IMR-90 (cell line): ENCODE measurements around the gene OR51B2. TPM values are rescaled to one million over a fixed set of nuclear protein-coding genes. Genes with fewer than 3 reads are reported as not detected.

ENCODE experiments used
- ATAC-seq: fragments of 200-7000 bp; cut with Tn5 transposase; 2 replicates; pipeline ENCODE4 v1.9.1; 2020; ENCODE audit warnings: low read depth, mild to moderate bottlenecking, moderate library complexity
- BruUV-seq: library from RNA; stranded (reverse); fragments of 400-500 nt; replicated peaks from 2 replicates; lab custom pipeline; 2021; lab: Mats Ljungman, UMichigan
- CTCF ChIA-PET: fragments of 300-600 bp; formaldehyde crosslinking; extraction: SDS; loops from one replicate; lab custom pipeline; 2021; ENCODE audit warnings: antibody characterized with exemption; lab: Yijun Ruan, JAX
- POLR2A ChIA-PET: fragments of 300-600 bp; sonication (Branson Sonifier 250); formaldehyde crosslinking; loops from one replicate; lab custom pipeline; 2022; ENCODE audit warnings: antibody characterized with exemption; ENCODE audit not compliant: unreplicated experiment; lab: Charles Lee
- DNase-seq: peaks from one replicate; pipeline ENCODE4 v3.0.0; 2013
- H2AFZ ChIP-seq: replicated peaks from 2 replicates; pipeline ENCODE3; 2013; ENCODE audit warnings: low read length, mild to moderate bottlenecking; ENCODE audit not compliant: poor library complexity
- H2AK5ac ChIP-seq: 2 replicates; pipeline ENCODE4 v1.6.1; 2013; ENCODE audit warnings: low read depth, low read length, inconsistent platforms
- H2AK9ac ChIP-seq: replicated peaks from 2 replicates; pipeline ENCODE3; 2013; ENCODE audit warnings: mild to moderate bottlenecking, low read depth, low read length, moderate library complexity; ENCODE audit not compliant: poor library complexity
- H2BK120ac ChIP-seq: 2 replicates; pipeline ENCODE4 v1.6.1; 2013; ENCODE audit warnings: low read depth, low read length, inconsistent platforms
- H2BK15ac ChIP-seq: 3 replicates; pipeline ENCODE4 v1.6.1; 2013; ENCODE audit warnings: low read depth, low read length, inconsistent platforms
- H2BK20ac ChIP-seq: 2 replicates; pipeline ENCODE4 v1.6.1; 2013; ENCODE audit warnings: low read depth, mild to moderate bottlenecking, inconsistent platforms, low read length, moderate library complexity
- H2BK5ac ChIP-seq: 2 replicates; pipeline ENCODE4 v1.6.1; 2013; ENCODE audit warnings: mild to moderate bottlenecking, low read depth, low read length, inconsistent platforms; ENCODE audit not compliant: poor library complexity, severe bottlenecking
- H3K14ac ChIP-seq: replicated peaks from 2 replicates; pipeline ENCODE4 v1.6.1; 2013; ENCODE audit warnings: low read depth, low read length, inconsistent platforms
- H3K18ac ChIP-seq: 2 replicates; pipeline ENCODE4 v1.6.1; 2013; ENCODE audit warnings: low read depth, low read length, control low read depth
- H3K23ac ChIP-seq: 2 replicates; pipeline ENCODE4 v1.6.1; 2013; ENCODE audit warnings: low read depth, low read length, inconsistent platforms
- H3K27ac ChIP-seq: 2 replicates; pipeline ENCODE4 v1.5.1; 2013; ENCODE audit warnings: mild to moderate bottlenecking, control low read depth, low read length; ENCODE audit not compliant: insufficient read depth
- H3K27me3 ChIP-seq: 2 replicates; pipeline ENCODE4 v1.6.1; 2013; ENCODE audit warnings: low read length; ENCODE audit not compliant: control insufficient read depth, insufficient read depth
- H3K36me3 ChIP-seq: 2 replicates; pipeline ENCODE4 v1.6.1; 2013; ENCODE audit warnings: low read length, mixed read lengths; ENCODE audit not compliant: control insufficient read depth, insufficient read depth
- H3K4ac ChIP-seq: 2 replicates; pipeline ENCODE4 v1.6.1; 2013; ENCODE audit warnings: low read depth, low read length, inconsistent platforms
- H3K4me1 ChIP-seq: 2 replicates; pipeline ENCODE4 v1.6.1; 2013; ENCODE audit warnings: low read length, mixed read lengths; ENCODE audit not compliant: control insufficient read depth, insufficient read depth
- H3K4me2 ChIP-seq: 2 replicates; pipeline ENCODE4 v1.6.1; 2013; ENCODE audit warnings: low read depth, mild to moderate bottlenecking, control low read depth, low read length, moderate library complexity
- H3K4me3 ChIP-seq: 2 replicates; pipeline ENCODE4 v1.5.1; 2013; ENCODE audit warnings: low read depth, mild to moderate bottlenecking, control low read depth, low read length, moderate library complexity; ENCODE audit not compliant: insufficient read depth
- H3K56ac ChIP-seq: 2 replicates; pipeline ENCODE4 v1.6.1; 2013; ENCODE audit warnings: low read length, inconsistent platforms; ENCODE audit not compliant: insufficient read depth; ENCODE audit errors: extremely low read depth
- H3K79me1 ChIP-seq, 2 experiments: 2 replicates each; pipeline ENCODE4 v1.6.1; 2013; ENCODE audit warnings: low read length in 2 of 2, inconsistent platforms in 1 of 2, low read depth in 1 of 2
- H3K9ac ChIP-seq: 2 replicates; pipeline ENCODE4 v1.6.1; 2013; ENCODE audit warnings: low read depth, low read length, control low read depth
- H3K9me1 ChIP-seq: 2 replicates; pipeline ENCODE4 v1.6.1; 2013; ENCODE audit warnings: low read length, inconsistent platforms; ENCODE audit not compliant: insufficient read depth
- H3K9me3 ChIP-seq: 2 replicates; pipeline ENCODE4 v1.6.1; 2013; ENCODE audit warnings: low read length; ENCODE audit not compliant: control insufficient read depth, insufficient read depth
- H4K20me1 ChIP-seq: 2 replicates; pipeline ENCODE4 v1.6.1; 2013; ENCODE audit warnings: low read length, inconsistent platforms; ENCODE audit not compliant: insufficient read depth
- H4K5ac ChIP-seq: 2 replicates; pipeline ENCODE4 v1.6.1; 2013; ENCODE audit warnings: mild to moderate bottlenecking, low read depth, low read length, control low read depth
- H4K8ac ChIP-seq, 2 experiments: 2 replicates each; pipeline ENCODE4 v1.6.1; 2013; ENCODE audit warnings: low read depth in 2 of 2, low read length in 2 of 2, control low read depth in 1 of 2, inconsistent platforms in 1 of 2
- H4K91ac ChIP-seq: 2 replicates; pipeline ENCODE4 v1.6.1; 2013; ENCODE audit warnings: low read depth, low read length, inconsistent platforms; ENCODE audit not compliant: insufficient read depth
- BHLHE40 ChIP-seq: fragments of 150-350 bp; IDR thresholded peaks from 2 replicates; pipeline ENCODE4 v1.6.1; 2016; ENCODE audit warnings: mild to moderate bottlenecking, low read depth, low read length
- CEBPB ChIP-seq: IDR thresholded peaks from 2 replicates; pipeline ENCODE4 v1.6.1; 2012; ENCODE audit warnings: low read depth, low read length, improper control_type of control experiment
- FOS ChIP-seq: fragments of 150-350 bp; IDR thresholded peaks from 2 replicates; pipeline ENCODE4 v1.6.1; 2016; ENCODE audit warnings: low read depth, low read length
- MAZ ChIP-seq: IDR thresholded peaks from 2 replicates; pipeline ENCODE4 v1.6.1; 2012; ENCODE audit warnings: low read depth, mild to moderate bottlenecking, low read length, improper control_type of control experiment, moderate library complexity, borderline replicate concordance
- RAD21 ChIP-seq: IDR thresholded peaks from 2 replicates; pipeline ENCODE4 v1.6.1; 2012; ENCODE audit warnings: low read length, improper control_type of control experiment
- RCOR1 ChIP-seq: IDR thresholded peaks from 2 replicates; pipeline ENCODE4 v1.6.1; 2012; ENCODE audit warnings: mild to moderate bottlenecking, low read length, improper control_type of control experiment; ENCODE audit not compliant: insufficient replicate concordance
- RFX5 ChIP-seq: IDR thresholded peaks from 2 replicates; pipeline ENCODE4 v1.8.0; 2012; ENCODE audit warnings: low read depth, mild to moderate bottlenecking, low read length, moderate library complexity
- SMC3 ChIP-seq: fragments of 150-350 bp; IDR thresholded peaks from 2 replicates; pipeline ENCODE4 v1.6.1; 2016; ENCODE audit warnings: low read depth, mild to moderate bottlenecking, antibody characterized with exemption, low read length, moderate library complexity
- WGBS, 2 experiments: methylation state at CpG; one replicate each; pipeline versions ENCODE4 v1.1.5 to v1.1.7; 2013; ENCODE audit warnings: missing lambda C conversion rate in 2 of 2; ENCODE audit not compliant: insufficient read length in 1 of 2; ENCODE audit errors: extremely low coverage in 2 of 2; 5-methylcytosine and 5-hydroxymethylcytosine counted together
- dilution Hi-C: fragments of 300-500 bp; cut with HindIII; formaldehyde crosslinking; loops from one replicate; pipeline ENCODE4 v1.14.3; 2018; ENCODE audit warnings: low sequenced_read_pairs; ENCODE audit not compliant: unreplicated experiment
- in situ Hi-C: fragments of 300-500 bp; cut with MboI; formaldehyde crosslinking; loops from 3 replicates; pipeline ENCODE4 v1.14.3; 2019; ENCODE audit warnings: low sequenced_read_pairs, inconsistent platforms, mixed read lengths
- intact Hi-C: fragments of 100-400 bp; cut with micrococcal nuclease; formaldehyde crosslinking; loops from 2 replicates; pipeline ENCODE4 v1.10.0; 2022
- polyA plus RNA-seq, 3 experiments: library from polyadenylated mRNA; depleted of rRNA; stranded (reverse); fragments of >200 nt; gene quantifications; 2 replicates each; pipeline ENCODE4 v1.2.3, GENCODE V29; 2012; ENCODE audit warnings: low replicate concordance in 1 of 3
- total RNA-seq: library from RNA; depleted of rRNA; stranded (reverse); fragments of >200 nt; gene quantifications from 2 replicates; pipeline ENCODE4 v1.2.3, GENCODE V29; 2012
- TF ChIP-seq, protein P1 (sequence below): fragments of 150-350 bp; IDR thresholded peaks from 2 replicates; pipeline ENCODE4 v1.6.1; 2016; ENCODE audit warnings: low read depth, mild to moderate bottlenecking, low read length, moderate library complexity, borderline replicate concordance

The OR51B2 gene
- total and polyA plus RNA-seq, 2 of the 4 experiments (the other 2 are of a cell fraction), result not detected

DNA sequence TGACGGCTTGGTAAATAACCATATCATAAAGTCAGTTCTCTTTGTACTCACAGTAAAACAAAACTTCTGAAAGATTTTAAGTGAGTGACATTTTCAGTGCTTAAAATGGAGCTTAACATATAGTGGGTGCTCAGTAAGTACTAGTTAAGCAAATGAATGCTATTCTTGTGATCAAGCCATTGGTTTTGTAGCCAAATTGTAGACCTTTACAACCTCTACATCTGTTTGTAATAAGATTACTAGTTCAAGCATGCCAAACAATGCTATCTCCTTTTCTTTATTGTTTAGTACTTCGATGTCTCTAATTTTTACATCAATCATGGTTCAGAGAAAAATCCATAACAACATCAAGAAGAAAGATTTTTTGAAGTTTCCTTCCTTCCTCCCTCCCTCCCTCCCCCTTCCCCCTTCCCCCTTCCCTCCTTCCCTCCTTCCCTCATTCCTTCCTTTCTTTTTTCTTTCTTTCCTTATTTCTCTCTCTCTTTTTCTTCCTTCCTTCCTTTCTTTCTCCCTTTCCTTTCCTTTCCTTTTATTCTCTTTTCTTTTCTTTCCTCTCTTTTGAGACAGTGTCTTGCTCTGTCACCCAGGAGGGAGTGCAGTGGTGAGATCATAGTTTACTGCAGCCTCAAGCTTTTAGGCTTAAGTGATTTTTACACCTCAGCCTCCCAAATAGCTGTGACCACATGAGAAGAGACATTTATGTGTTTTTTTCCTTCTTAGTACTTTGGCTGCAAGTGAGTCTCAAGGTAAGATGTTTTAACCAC is 16.7 kb downstream of the OR51B2 start:
- Histone ChIP-seq H3K9ac (no peak overlapping the region), H3K36me3 (no peaks in the 10 kb centered on the region), H4K5ac (no peak overlapping the region), H4K91ac (no peak overlapping the region), H3K4me3 (no peak overlapping the region), H3K27ac (no peak overlapping the region), H2BK20ac (no peak overlapping the region; the same call in 1 of the 2 replicates), H4K20me1 (no peaks in the 10 kb centered on the region), H3K4me2 (no peak overlapping the region), H3K4me1 (peaks cover 2% of the 10 kb centered on the region; the same call in 1 of the 2 replicates), H3K79me1 (no peaks in the 10 kb centered on the region), H3K9me3 (no peaks in the 10 kb centered on the region), H3K14ac (no peak overlapping the region), H3K18ac (no peak overlapping the region), H3K56ac (no peak overlapping the region), H2AFZ (no peak overlapping the region), H4K8ac (no peak overlapping the region), H3K23ac (no peak overlapping the region), H3K27me3 (no peaks in the 10 kb centered on the region), H2BK5ac (no peak overlapping the region), H3K4ac (peak overlapping the region; percentile 40; the same call in 1 of the 2 replicates), H3K9me1 (no peaks in the 10 kb centered on the region), H2AK9ac (no peak overlapping the region), H2BK15ac (no peak overlapping the region), H2BK120ac (no peak overlapping the region), H2AK5ac (no peak overlapping the region)
- WGBS, 2 experiments, result 60% methylated on average over 1 of the region's 2 CpGs; no CpG with 5 or more reads in 1 of the 2 experiments
- in situ Hi-C loops, result no loop called here
- DNase-seq (no peak), ATAC-seq (no peak)
- dilution Hi-C loops, result no loop called here
- CTCF ChIA-PET, result no interaction called here
- POLR2A ChIA-PET, result no interaction called here
- intact Hi-C loops, result no loop called here
- TF ChIP-seq FOS (no peak), BHLHE40 (no peak), MAZ (no peak), CEBPB (no peak), RAD21 (no peak), RCOR1 (no peak), RFX5 (no peak), SMC3 (no peak)
- TF ChIP-seq, protein P1, sequence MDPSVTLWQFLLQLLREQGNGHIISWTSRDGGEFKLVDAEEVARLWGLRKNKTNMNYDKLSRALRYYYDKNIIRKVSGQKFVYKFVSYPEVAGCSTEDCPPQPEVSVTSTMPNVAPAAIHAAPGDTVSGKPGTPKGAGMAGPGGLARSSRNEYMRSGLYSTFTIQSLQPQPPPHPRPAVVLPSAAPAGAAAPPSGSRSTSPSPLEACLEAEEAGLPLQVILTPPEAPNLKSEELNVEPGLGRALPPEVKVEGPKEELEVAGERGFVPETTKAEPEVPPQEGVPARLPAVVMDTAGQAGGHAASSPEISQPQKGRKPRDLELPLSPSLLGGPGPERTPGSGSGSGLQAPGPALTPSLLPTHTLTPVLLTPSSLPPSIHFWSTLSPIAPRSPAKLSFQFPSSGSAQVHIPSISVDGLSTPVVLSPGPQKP, result no peak
- BruUV-seq, result no TSS peak
